Measurements from ENCODE around the gene TRIM28. TPM values are rescaled to one million over a fixed set of nuclear protein-coding genes. Genes with fewer than 3 reads are reported as not detected.

TRIM28 gene
- total and polyA plus RNA-seq, 9 of the 15 experiments (the other 6 are each of a cell fraction or from before 2014, with no cell fraction given): 12.1 to 797 (median 490) TPM

DNA sequence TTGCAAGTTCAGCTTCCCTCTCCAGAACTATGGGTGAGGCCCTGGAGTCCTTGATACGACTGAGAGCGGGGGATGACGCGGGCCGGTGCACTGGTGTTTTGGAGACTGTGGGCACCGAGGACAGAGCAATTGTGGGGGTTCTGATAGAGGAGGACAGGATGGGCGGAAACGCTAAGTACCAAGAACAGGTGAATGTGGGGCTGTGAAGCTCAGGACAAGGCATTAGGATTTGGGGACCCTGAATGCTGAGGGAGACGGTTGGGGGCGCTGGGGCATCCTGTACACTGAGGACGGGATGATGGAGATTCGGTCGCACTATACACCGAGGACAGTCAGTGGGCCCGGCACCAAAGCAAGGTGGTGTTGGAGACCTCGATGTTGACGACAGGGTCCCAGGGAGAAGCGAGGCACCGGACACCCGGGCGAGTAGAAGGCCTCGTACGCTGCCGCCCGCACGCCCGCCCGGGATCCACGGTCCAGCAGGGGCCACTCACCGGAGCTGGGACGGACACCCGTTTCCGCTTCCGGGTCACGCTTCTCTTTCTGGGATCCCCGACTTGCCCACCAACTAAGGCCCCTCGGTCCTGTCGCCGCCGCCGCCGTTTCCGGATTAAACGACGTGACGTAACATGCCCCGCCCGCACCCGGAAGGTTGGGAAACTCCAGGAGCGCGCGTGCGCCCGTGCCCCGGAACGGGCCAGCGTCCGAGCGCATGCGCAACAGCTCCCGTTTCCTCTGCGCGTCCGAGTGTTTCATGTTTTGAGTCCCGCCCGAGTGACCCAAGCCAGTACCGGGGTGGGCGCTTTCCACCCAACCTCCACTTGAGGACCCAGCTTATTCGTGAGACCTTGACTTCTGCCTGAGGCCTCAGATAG lies 10.9 kb downstream of the TRIM28 start, which contains the start of gene CHMP2A (continued):
- TF ChIP-seq BDP1 (IDR thresholded peaks at IDR 0.05; ENCODE audit: insufficient read depth, insufficient read length) (no peak), JUNB (CRISPR knock-in tag; conservative IDR thresholded peaks at IDR 0.05) (no peak; the same call in 1 of the 2 replicates), ARHGAP35 (IDR thresholded peaks at IDR 0.05; ENCODE audit: partially characterized antibody) (no peak), BRF1 (IDR thresholded peaks at IDR 0.05; ENCODE audit: borderline replicate concordance, extremely low read depth, insufficient read length) (no peak), POLR2H (tag; IDR thresholded peaks at IDR 0.05; ENCODE audit: low read depth) (peak; percentile 85), HDAC6 (IDR thresholded peaks at IDR 0.05; ENCODE audit: low read depth, low read length) (no peak), ZNF436 (CRISPR knock-in tag; IDR thresholded peaks at IDR 0.05) (0 out of 2 replicates have a peak, but pooled peaks have one; percentile 14), NBN (IDR thresholded peaks at IDR 0.05; ENCODE audit: low read depth) (no peak), ZBTB1 (CRISPR knock-in tag; IDR thresholded peaks at IDR 0.05; ENCODE audit: borderline replicate concordance, low read depth) (no peak), KLF10 (CRISPR knock-in tag; IDR thresholded peaks at IDR 0.05) (no peak), SP1 (CRISPR knock-in tag; IDR thresholded peaks at IDR 0.05) (peak; percentile 71), TAF15 (IDR thresholded peaks at IDR 0.05; ENCODE audit: low read depth, low read length) (no peak), NR0B1 (IDR thresholded peaks at IDR 0.05; ENCODE audit: partially characterized antibody) (no peak), FOXM1 (IDR thresholded peaks at IDR 0.05; ENCODE audit: low read depth) (no peak), FOXM1 (CRISPR knock-in tag; IDR thresholded peaks at IDR 0.05; ENCODE audit: low read depth) (no peak; the same call in 1 of the 2 replicates), ILK (tag; IDR thresholded peaks at IDR 0.05; ENCODE audit: borderline replicate concordance, low read depth) (no peak), TSC22D4 (tag; IDR thresholded peaks at IDR 0.05) (no peak), RBM25 (IDR thresholded peaks at IDR 0.05; ENCODE audit: low read depth, low read length, severe bottlenecking) (no peak)
- TF ChIP-seq, protein P1, sequence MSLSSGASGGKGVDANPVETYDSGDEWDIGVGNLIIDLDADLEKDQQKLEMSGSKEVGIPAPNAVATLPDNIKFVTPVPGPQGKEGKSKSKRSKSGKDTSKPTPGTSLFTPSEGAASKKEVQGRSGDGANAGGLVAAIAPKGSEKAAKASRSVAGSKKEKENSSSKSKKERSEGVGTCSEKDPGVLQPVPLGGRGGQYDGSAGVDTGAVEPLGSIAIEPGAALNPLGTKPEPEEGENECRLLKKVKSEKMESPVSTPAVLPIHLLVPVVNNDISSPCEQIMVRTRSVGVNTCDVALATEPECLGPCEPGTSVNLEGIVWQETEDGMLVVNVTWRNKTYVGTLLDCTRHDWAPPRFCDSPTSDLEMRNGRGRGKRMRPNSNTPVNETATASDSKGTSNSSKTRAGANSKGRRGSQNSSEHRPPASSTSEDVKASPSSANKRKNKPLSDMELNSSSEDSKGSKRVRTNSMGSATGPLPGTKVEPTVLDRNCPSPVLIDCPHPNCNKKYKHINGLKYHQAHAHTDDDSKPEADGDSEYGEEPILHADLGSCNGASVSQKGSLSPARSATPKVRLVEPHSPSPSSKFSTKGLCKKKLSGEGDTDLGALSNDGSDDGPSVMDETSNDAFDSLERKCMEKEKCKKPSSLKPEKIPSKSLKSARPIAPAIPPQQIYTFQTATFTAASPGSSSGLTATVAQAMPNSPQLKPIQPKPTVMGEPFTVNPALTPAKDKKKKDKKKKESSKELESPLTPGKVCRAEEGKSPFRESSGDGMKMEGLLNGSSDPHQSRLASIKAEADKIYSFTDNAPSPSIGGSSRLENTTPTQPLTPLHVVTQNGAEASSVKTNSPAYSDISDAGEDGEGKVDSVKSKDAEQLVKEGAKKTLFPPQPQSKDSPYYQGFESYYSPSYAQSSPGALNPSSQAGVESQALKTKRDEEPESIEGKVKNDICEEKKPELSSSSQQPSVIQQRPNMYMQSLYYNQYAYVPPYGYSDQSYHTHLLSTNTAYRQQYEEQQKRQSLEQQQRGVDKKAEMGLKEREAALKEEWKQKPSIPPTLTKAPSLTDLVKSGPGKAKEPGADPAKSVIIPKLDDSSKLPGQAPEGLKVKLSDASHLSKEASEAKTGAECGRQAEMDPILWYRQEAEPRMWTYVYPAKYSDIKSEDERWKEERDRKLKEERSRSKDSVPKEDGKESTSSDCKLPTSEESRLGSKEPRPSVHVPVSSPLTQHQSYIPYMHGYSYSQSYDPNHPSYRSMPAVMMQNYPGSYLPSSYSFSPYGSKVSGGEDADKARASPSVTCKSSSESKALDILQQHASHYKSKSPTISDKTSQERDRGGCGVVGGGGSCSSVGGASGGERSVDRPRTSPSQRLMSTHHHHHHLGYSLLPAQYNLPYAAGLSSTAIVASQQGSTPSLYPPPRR (CRISPR knock-in tag; IDR thresholded peaks at IDR 0.05; ENCODE audit: borderline replicate concordance): no peak
- TF ChIP-seq, protein P2, sequence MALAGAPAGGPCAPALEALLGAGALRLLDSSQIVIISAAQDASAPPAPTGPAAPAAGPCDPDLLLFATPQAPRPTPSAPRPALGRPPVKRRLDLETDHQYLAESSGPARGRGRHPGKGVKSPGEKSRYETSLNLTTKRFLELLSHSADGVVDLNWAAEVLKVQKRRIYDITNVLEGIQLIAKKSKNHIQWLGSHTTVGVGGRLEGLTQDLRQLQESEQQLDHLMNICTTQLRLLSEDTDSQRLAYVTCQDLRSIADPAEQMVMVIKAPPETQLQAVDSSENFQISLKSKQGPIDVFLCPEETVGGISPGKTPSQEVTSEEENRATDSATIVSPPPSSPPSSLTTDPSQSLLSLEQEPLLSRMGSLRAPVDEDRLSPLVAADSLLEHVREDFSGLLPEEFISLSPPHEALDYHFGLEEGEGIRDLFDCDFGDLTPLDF (CRISPR knock-in tag; IDR thresholded peaks at IDR 0.05): no peak

Measured in K562 (cell line).